Measurements from ENCODE around the gene HPSE.

GRCh38 chr4:83378419-83378818 lies 43.8 kb upstream of the HPSE start:
- TF ChIP-seq POLR2AphosphoS2 (IDR thresholded peaks at IDR 0.05; ENCODE audit: low read length) (no peak), CHD4 (IDR thresholded peaks at IDR 0.05; ENCODE audit: insufficient read depth, insufficient replicate concordance, low read depth, low read length, poor library complexity, severe bottlenecking) (no peak), FOSL1 (tag; conservative IDR thresholded peaks at IDR 0.05) (no peak), THRAP3 (IDR thresholded peaks at IDR 0.05; ENCODE audit: borderline replicate concordance) (no peak), RCOR1 (IDR thresholded peaks at IDR 0.05; ENCODE audit: borderline replicate concordance in 1 of 2, low read depth in 2 of 2, low read length in 2 of 2) (no peak), E2F1 (CRISPR knock-in tag; IDR thresholded peaks at IDR 0.05) (no peak), KLF16 (IDR thresholded peaks at IDR 0.05) (no peak)

Data from K562 (cell line).